H1 (cell line): ENCODE measurements around the gene ANGPTL8. TPM values are rescaled to one million over a fixed set of nuclear protein-coding genes. Genes with fewer than 3 reads are reported as not detected.

Source experiments
- CTCF ChIA-PET: fragments of 300-600 bp; sonication (Branson Sonifier 250); formaldehyde crosslinking; loops from one replicate; lab custom pipeline; 2021; ENCODE audit not compliant: partially characterized antibody; lab: Charles Lee
- POLR2A ChIA-PET: fragments of 300-600 bp; sonication (Branson Sonifier 250); formaldehyde crosslinking; loops from one replicate; lab custom pipeline; 2021; ENCODE audit warnings: inconsistent platforms; ENCODE audit not compliant: partially characterized antibody; lab: Charles Lee
- DNase-seq, 2 experiments: peaks; one replicate each; pipeline versions ENCODE4 v3.0.0 to v3.0.0-alpha.2; 2010 to 2022; ENCODE audit warnings: low spot score in 2 of 2, low read depth in 1 of 2, mixed read lengths in 1 of 2
- FAIRE-seq: peaks from 2 replicates; lab custom pipeline; 2011; peaks lifted over from hg19 to GRCh38; lab: Jason Lieb, UNC
- H2AFZ ChIP-seq: 2 replicates; pipeline ENCODE4 v1.8.1; 2012; ENCODE audit warnings: low read length, inconsistent platforms
- H2AK5ac ChIP-seq: 2 replicates; pipeline ENCODE4 v1.6.1; 2013; ENCODE audit warnings: low read depth, low read length
- H2BK120ac ChIP-seq: replicated peaks from 2 replicates; pipeline ENCODE3; 2013; ENCODE audit warnings: low read depth, low read length, inconsistent platforms
- H2BK12ac ChIP-seq: 2 replicates; pipeline ENCODE4 v1.6.1; 2013; ENCODE audit warnings: low read depth, low read length
- H2BK15ac ChIP-seq: 2 replicates; pipeline ENCODE4 v1.6.1; 2013; ENCODE audit warnings: low read length
- H2BK20ac ChIP-seq: 2 replicates; pipeline ENCODE4 v1.6.1; 2013; ENCODE audit warnings: low read length
- H2BK5ac ChIP-seq: 2 replicates; pipeline ENCODE4 v1.6.1; 2013; ENCODE audit warnings: low read depth, low read length
- H3K14ac ChIP-seq: 2 replicates; pipeline ENCODE4 v1.6.1; 2013; ENCODE audit warnings: inconsistent platforms; ENCODE audit not compliant: insufficient read length
- H3K18ac ChIP-seq: 2 replicates; pipeline ENCODE4 v1.6.1; 2013; ENCODE audit warnings: low read length; ENCODE audit errors: extremely low read depth
- H3K23ac ChIP-seq: 2 replicates; pipeline ENCODE4 v1.6.1; 2013; ENCODE audit warnings: inconsistent platforms; ENCODE audit not compliant: insufficient read length
- H3K23me2 ChIP-seq: 2 replicates; pipeline ENCODE4 v1.6.1; 2013; ENCODE audit warnings: low read depth, low read length
- H3K27ac ChIP-seq: 2 replicates; pipeline ENCODE4 v1.6.1; 2011; ENCODE audit warnings: low read depth, low read length, inconsistent platforms
- H3K27me3 ChIP-seq, 4 experiments: replicated peaks in 1 of 4; 1 replicate in 1 of 4; 2 replicates in 3 of 4; pipeline versions ENCODE4 v1.6.1 to v1.8.1; 2011 to 2013; ENCODE audit warnings: low read length in 3 of 4, mild to moderate bottlenecking in 3 of 4, inconsistent platforms in 2 of 4, mixed read lengths in 2 of 4, moderate library complexity in 1 of 4; ENCODE audit not compliant: control insufficient read depth in 3 of 4, insufficient read depth in 3 of 4; ENCODE audit errors: extremely low read depth in 1 of 4
- H3K36me3 ChIP-seq, 4 experiments: 2 replicates each; pipeline versions ENCODE4 v1.6.1 to v1.8.1; 2011 to 2013; ENCODE audit warnings: mild to moderate bottlenecking in 4 of 4, low read length in 3 of 4, moderate library complexity in 2 of 4, control low read depth in 1 of 4, inconsistent platforms in 1 of 4; ENCODE audit not compliant: insufficient read depth in 4 of 4, control insufficient read depth in 2 of 4
- H3K4ac ChIP-seq: replicated peaks from 2 replicates; pipeline ENCODE3; 2013; ENCODE audit warnings: low read length, low read depth, mixed read lengths, inconsistent platforms; ENCODE audit not compliant: insufficient read length
- H3K4me1 ChIP-seq, 4 experiments: replicated peaks in 1 of 4; 1 replicate in 1 of 4; 2 replicates in 3 of 4; pipeline versions ENCODE4 v1.6.1 to v1.8.1; 2011 to 2013; ENCODE audit warnings: low read length in 3 of 4, inconsistent platforms in 2 of 4, mixed read lengths in 1 of 4; ENCODE audit not compliant: insufficient read depth in 4 of 4, control insufficient read depth in 3 of 4
- H3K4me2 ChIP-seq, 2 experiments: 2 replicates each; pipeline versions ENCODE4 v1.6.1 to v1.8.1; 2011 to 2013; ENCODE audit warnings: low read depth in 2 of 2, low read length in 2 of 2, control low read depth in 1 of 2, inconsistent platforms in 1 of 2, mild to moderate bottlenecking in 1 of 2; ENCODE audit not compliant: insufficient read depth in 1 of 2
- H3K4me3 ChIP-seq, 4 experiments: fragments of 200-600, 300-600 bp in 1 of 4; sonication (generic), shearing (Covaris generic), sonication (Bioruptor Twin) in 1 of 4; 2 replicates each; pipeline versions ENCODE4 v1.5.1 to v1.8.1; 2011 to 2016; ENCODE audit warnings: low read length in 4 of 4, low read depth in 3 of 4, control low read depth in 2 of 4, inconsistent platforms in 2 of 4, mild to moderate bottlenecking in 2 of 4, mixed read lengths in 1 of 4, moderate library complexity in 1 of 4; ENCODE audit not compliant: insufficient read depth in 2 of 4; ENCODE audit errors: extremely low read depth in 1 of 4
- H3K56ac ChIP-seq: replicated peaks from 2 replicates; pipeline ENCODE3; 2013; ENCODE audit warnings: low read depth, mild to moderate bottlenecking, mixed read lengths, low read length, inconsistent platforms; ENCODE audit not compliant: insufficient read length
- H3K79me1 ChIP-seq: 2 replicates; pipeline ENCODE4 v1.6.1; 2013; ENCODE audit warnings: low read depth, low read length, control low read depth
- H3K79me2 ChIP-seq, 2 experiments: 2 replicates each; pipeline versions ENCODE4 v1.6.1 to v1.8.1; 2012 to 2013; ENCODE audit warnings: low read length in 2 of 2, mild to moderate bottlenecking in 2 of 2, inconsistent platforms in 1 of 2; ENCODE audit not compliant: insufficient read depth in 2 of 2, control insufficient read depth in 1 of 2
- H3K9ac ChIP-seq, 4 experiments: replicated peaks in 1 of 4; 1 replicate in 1 of 4; 2 replicates in 3 of 4; pipeline versions ENCODE4 v1.6.1 to v1.8.1; 2011 to 2013; ENCODE audit warnings: low read depth in 3 of 4, low read length in 3 of 4, control low read depth in 2 of 4, mild to moderate bottlenecking in 2 of 4, moderate library complexity in 2 of 4, inconsistent platforms in 1 of 4; ENCODE audit errors: extremely low read depth in 1 of 4
- H3K9me3 ChIP-seq, 2 experiments: 2 replicates each; pipeline versions ENCODE4 v1.6.1 to v1.8.1; 2012 to 2013; ENCODE audit warnings: mild to moderate bottlenecking in 2 of 2, moderate library complexity in 2 of 2, control low read depth in 1 of 2, inconsistent platforms in 1 of 2, low read depth in 1 of 2, low read length in 1 of 2, mixed read lengths in 1 of 2; ENCODE audit not compliant: insufficient read depth in 2 of 2
- H4K20me1 ChIP-seq, 2 experiments: replicated peaks in 1 of 2; 2 replicates each; pipeline versions ENCODE3 to v1.8.1; 2011 to 2013; ENCODE audit warnings: inconsistent platforms in 2 of 2, low read length in 2 of 2, mild to moderate bottlenecking in 1 of 2; ENCODE audit not compliant: insufficient read depth in 2 of 2, control insufficient read depth in 1 of 2
- H4K5ac ChIP-seq: 2 replicates; pipeline ENCODE4 v1.6.1; 2013; ENCODE audit warnings: low read length, low read depth, mixed read lengths, inconsistent platforms; ENCODE audit not compliant: insufficient read length
- H4K8ac ChIP-seq: 2 replicates; pipeline ENCODE4 v1.8.0; 2013; ENCODE audit warnings: mild to moderate bottlenecking, moderate library complexity, low read length, inconsistent platforms; ENCODE audit not compliant: insufficient read depth; ENCODE audit errors: extremely low read depth
- H4K91ac ChIP-seq: replicated peaks from 2 replicates; pipeline ENCODE3; 2013; ENCODE audit warnings: low read length, mixed read lengths, inconsistent platforms; ENCODE audit not compliant: insufficient read length
- BCL11A ChIP-seq, 2 experiments: IDR thresholded peaks; one replicate each; pipeline ENCODE4 v1.6.1; 2011; ENCODE audit warnings: low read depth in 2 of 2, low read length in 2 of 2, mild to moderate bottlenecking in 2 of 2
- CREB1 ChIP-seq: IDR thresholded peaks from 2 replicates; pipeline ENCODE4 v1.6.1; 2012; ENCODE audit warnings: inconsistent platforms
- JUND ChIP-seq: IDR thresholded peaks from 2 replicates; pipeline ENCODE4 v1.6.1; 2011; ENCODE audit warnings: mild to moderate bottlenecking, improper control_type of control experiment, low read length
- KDM1A ChIP-seq: fragments of 200-600, 300-600 bp; sonication (generic); IDR thresholded peaks from 2 replicates; pipeline ENCODE4 v1.7.1; 2016; ENCODE audit warnings: mild to moderate bottlenecking, low read length, borderline replicate concordance
- KDM4A ChIP-seq: IDR thresholded peaks from one replicate; pipeline ENCODE4 v1.7.1; 2012; ENCODE audit warnings: low read depth, mild to moderate bottlenecking, moderate library complexity, low read length, inconsistent platforms; ENCODE audit not compliant: severe bottlenecking
- MAFK ChIP-seq: IDR thresholded peaks from 2 replicates; pipeline ENCODE4 v1.6.1; 2012; ENCODE audit warnings: low read depth, mild to moderate bottlenecking, improper control_type of control experiment, low read length
- POLR2A ChIP-seq, 2 experiments: IDR thresholded peaks; 1 replicate in 1 of 2; 2 replicates in 1 of 2; pipeline ENCODE4 v1.6.1; 2011; ENCODE audit warnings: low read depth in 2 of 2, low read length in 2 of 2, mild to moderate bottlenecking in 2 of 2; ENCODE audit errors: control extremely low read depth in 1 of 2
- POLR2AphosphoS5 ChIP-seq: IDR thresholded peaks from 2 replicates; pipeline ENCODE4 v1.6.1; 2011; ENCODE audit warnings: low read depth, low read length
- SP2 ChIP-seq: IDR thresholded peaks from 2 replicates; pipeline ENCODE4 v1.6.1; 2012; ENCODE audit warnings: mild to moderate bottlenecking, low read length, inconsistent platforms
- SRF ChIP-seq: IDR thresholded peaks from 2 replicates; pipeline ENCODE4 v1.6.1; 2011; ENCODE audit warnings: mild to moderate bottlenecking, low read depth, low read length, moderate library complexity
- TAF1 ChIP-seq: IDR thresholded peaks from 2 replicates; pipeline ENCODE4 v1.6.1; 2011; ENCODE audit warnings: mild to moderate bottlenecking, low read depth, low read length
- USF2 ChIP-seq: IDR thresholded peaks from 2 replicates; pipeline ENCODE4 v1.6.1; 2011; ENCODE audit warnings: low read length, improper control_type of control experiment
- WGBS, 2 experiments: shearing (Covaris generic) in 1 of 2; methylation state at CpG; one replicate each; pipeline versions ENCODE4 v1.1.6 to v1.1.7; 2013 to 2015; ENCODE audit warnings: low lambda C conversion rate in 2 of 2, mixed read lengths in 2 of 2, inconsistent platforms in 1 of 2, low coverage in 1 of 2, missing lambda C conversion rate in 1 of 2; ENCODE audit not compliant: insufficient replicate concordance in 2 of 2, insufficient coverage in 1 of 2, insufficient read length in 1 of 2; ENCODE audit errors: extremely low coverage in 1 of 2, missing lambda C conversion rate in 1 of 2; 5-methylcytosine and 5-hydroxymethylcytosine counted together
- polyA plus RNA-seq, 7 experiments: library from polyadenylated mRNA; depleted of rRNA in 3 of 7; stranded (reverse) in 5 of 7; unstranded in 2 of 7; fragments of >200 nt in 5 of 7; fragments of 200-250 nt in 2 of 7; gene quantifications; 1 replicate in 5 of 7; 2 replicates in 1 of 7; 4 replicates in 1 of 7; pipeline versions ENCODE4 v1.2.1 to v1.2.3, GENCODE V29; 2011 to 2013; ENCODE audit warnings: missing spikeins in 2 of 7, mixed read lengths in 2 of 7
- total RNA-seq: library from RNA; stranded (reverse); fragmentation: NEBNext Ultra II Directional; extraction: Animal tissue kit (Norgen Biotek cat#: 25700); gene quantifications from 2 replicates; pipeline ENCODE4 v1.2.1, GENCODE V29; 2021
- TF ChIP-seq, protein P1 (sequence below): IDR thresholded peaks from 2 replicates; pipeline ENCODE4 v1.6.1; 2012; ENCODE audit warnings: inconsistent platforms

Gene ANGPTL8
- total and polyA plus RNA-seq, 2 of the 8 experiments (the other 6 are each of a cell fraction or from before 2014, with no cell fraction given): not detected

GRCh38 chr19:11252665-11253355, 13.4 kb downstream of the ANGPTL8 start:
- Histone ChIP-seq H3K79me1 (no peaks in the 10 kb centered on the region), H2AK5ac (no peak overlapping the region), H4K20me1 (peaks cover 0 to 8% of the 10 kb centered on the region in 2 experiments), H2AFZ (no peak overlapping the region), H3K4me2 (no peak overlapping the region), H4K8ac (no peak overlapping the region), H2BK20ac (no peak overlapping the region), H4K5ac (no peak overlapping the region), H3K56ac (no peak overlapping the region), H3K4me1 (peaks cover 0 to 5% (median 0%) of the 10 kb centered on the region in 4 experiments; a peak in 3 of 7 replicates), H4K91ac (no peak overlapping the region), H3K27ac (no peak overlapping the region), H3K14ac (no peak overlapping the region), H3K79me2 (no peaks in the 10 kb centered on the region), H3K23me2 (no peaks in the 10 kb centered on the region), H2BK120ac (no peak overlapping the region), H3K9ac (no peak overlapping the region), H3K4ac (no peak overlapping the region), H2BK5ac (no peak overlapping the region), H3K23ac (no peak overlapping the region), H2BK12ac (no peak overlapping the region), H3K9me3 (no peaks in the 10 kb centered on the region), H3K27me3 (no peaks in the 10 kb centered on the region), H3K4me3 (no peak overlapping the region), H3K18ac (no peak overlapping the region), H3K36me3 (peaks cover 4 to 17% (median 11%) of the 10 kb centered on the region in 4 experiments; a peak in 6 of 8 replicates), H2BK15ac (no peak overlapping the region)
- WGBS, 2 experiments: 92% methylated on average over 19 of the region's 19 CpGs; no CpG with 5 or more reads in 1 of the 2 experiments
- no peak for FAIRE-seq
- no peak for DNase-seq
- ChIA-PET POLR2A (interaction anchor here (1.1 kb wide), 1 partner anchor 9 kb away, joined by 3 read pairs; no protein-coding TSS in a partner anchor), CTCF (interaction anchor here (0.5 kb wide), 1 partner anchor 291 kb away, joined by 3 read pairs; no protein-coding TSS in a partner anchor)
- TF ChIP-seq BCL11A (IDR thresholded peaks at IDR 0.05; ENCODE audit: low read depth in 2 of 2, low read length in 2 of 2) (no peak), MAFK (no peak), SRF (no peak), CREB1 (no peak), TAF1 (no peak), POLR2A (IDR thresholded peaks at IDR 0.05; ENCODE audit: control extremely low read depth in 1 of 2, low read depth in 2 of 2, low read length in 2 of 2) (no peak), POLR2AphosphoS5 (no peak), KDM4A (no peak), SP2 (no peak), KDM1A (no peak), JUND (no peak), USF2 (no peak)
- TF ChIP-seq, protein P1, sequence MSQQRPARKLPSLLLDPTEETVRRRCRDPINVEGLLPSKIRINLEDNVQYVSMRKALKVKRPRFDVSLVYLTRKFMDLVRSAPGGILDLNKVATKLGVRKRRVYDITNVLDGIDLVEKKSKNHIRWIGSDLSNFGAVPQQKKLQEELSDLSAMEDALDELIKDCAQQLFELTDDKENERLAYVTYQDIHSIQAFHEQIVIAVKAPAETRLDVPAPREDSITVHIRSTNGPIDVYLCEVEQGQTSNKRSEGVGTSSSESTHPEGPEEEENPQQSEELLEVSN: no peak
